Mucosa of descending colon (tissue), 3 donors: ENCODE results near the gene ZNF319. TPM values are rescaled to one million over a fixed set of nuclear protein-coding genes. Genes with fewer than 3 reads are reported as not detected.
A peak's percentile ranks its signal among the peaks of the same experiment; 100 is the strongest.

Experiments
- ATAC-seq: fragments of 200-7000 bp; cut with Tn5 transposase; one replicate; pipeline ENCODE4 v1.9.1; 2020; ENCODE audit warnings: mild to moderate bottlenecking, moderate library complexity
- DNase-seq, 3 donors: peaks; one replicate each; pipeline ENCODE4 v3.0.0-alpha.2; 2020
- H3K36me3 ChIP-seq: fragments of 200-600 bp; one replicate; pipeline ENCODE4 v1.8.0; 2021; ENCODE audit warnings: low read depth, mild to moderate bottlenecking
- H3K4me1 ChIP-seq: fragments of 200-600 bp; one replicate; pipeline ENCODE4 v1.8.0; 2021; ENCODE audit warnings: low read depth, mild to moderate bottlenecking
- H3K4me3 ChIP-seq: fragments of 200-600 bp; one replicate; pipeline ENCODE4 v1.8.0; 2021; ENCODE audit warnings: mild to moderate bottlenecking
- H3K9me3 ChIP-seq: fragments of 200-600 bp; one replicate; pipeline ENCODE4 v1.8.0; 2021; ENCODE audit warnings: mild to moderate bottlenecking
- CTCF ChIP-seq: fragments of 200-600 bp; IDR thresholded peaks from one replicate; pipeline ENCODE4 v1.8.0; 2022; ENCODE audit warnings: antibody characterized with exemption, mild to moderate bottlenecking
- intact Hi-C, 2 donors: fragments of 100-400 bp; cut with DNase I in 1 of 2; cut with micrococcal nuclease in 1 of 2; formaldehyde crosslinking; loops; one replicate each; pipeline versions ENCODE4 v1.11.0 to v1.11.1; 2022; cut with DNase I, micrococcal nuclease
- total RNA-seq, 3 donors: library from RNA; stranded (reverse); fragmentation: NEBNext Ultra II Directional in 2 of 3; extraction: Animal tissue kit (Norgen Biotek cat#: 25700) in 2 of 3; gene quantifications; one replicate each; pipeline versions ENCODE4 v1.2.1 to v1.2.4, GENCODE V29; 2021 to 2023
- donor health status: DM: no; HTN: no; CAD: no; lungs with moderate emphysema.
- donor health status: DM: no; HTN: no; CAD: no.
- donor health status: DM: no; HTN: yes; CAD: no.

The ZNF319 gene
- total RNA-seq, 3 donors from 2014 or later = 5.9 to 9.7 (median 7.3) TPM

GRCh38 chr16:58046936-58047335 is 46.5 kb upstream of the ZNF319 start:
- Histone ChIP-seq H3K4me1 (peaks cover 5% of the 10 kb centered on the region), H3K9me3 (no peaks in the 10 kb centered on the region), H3K36me3 (peaks cover 4% of the 10 kb centered on the region), H3K4me3 (no peak overlapping the region)
- intact Hi-C loops = no loop called here
- DNase-seq (peak in 2 of 3 donors; percentile 57 to 68), ATAC-seq (peak; percentile 66)
- TF ChIP-seq CTCF = no peak

- no peak for DNase-seq
- TF ChIP-seq CTCF = no peak
- peaks cover 6% of the 10 kb centered on the region for H3K36me3 ChIP-seq
- intact Hi-C loops = no loop called here
- no peak overlapping the region for H3K4me3 ChIP-seq
- H3K9me3 ChIP-seq = no peaks in the 10 kb centered on the region
- H3K4me1 ChIP-seq = peaks cover 5% of the 10 kb centered on the region
- ATAC-seq = peak; percentile 7
Measured at GRCh38 chr16:58046054-58046881, 45.8 kb upstream of the ZNF319 start.

- no peak for ATAC-seq
- peaks cover 6% of the 10 kb centered on the region for H3K36me3 ChIP-seq
Measured at GRCh38 chr16:58045096-58045495, 44.6 kb upstream of the ZNF319 start.

GRCh38 chr16:58044266-58045019 is 44.0 kb upstream of the ZNF319 start:
- H3K9me3 ChIP-seq = no peaks in the 10 kb centered on the region
- DNase-seq (no peak), ATAC-seq (no peak)
- H3K36me3 ChIP-seq = peaks cover 6% of the 10 kb centered on the region
- H3K4me1 ChIP-seq = peaks cover 5% of the 10 kb centered on the region
- no peak overlapping the region for H3K4me3 ChIP-seq
- intact Hi-C loops = no loop called here
- no peak for TF ChIP-seq CTCF

More at GRCh38 chr16:58045096-58045495, 44.6 kb upstream of the ZNF319 start:
- intact Hi-C loops = no loop called here
- TF ChIP-seq CTCF = no peak
- Histone ChIP-seq H3K9me3 (no peaks in the 10 kb centered on the region), H3K4me1 (peaks cover 5% of the 10 kb centered on the region), H3K4me3 (no peak overlapping the region)
- no peak for DNase-seq

GRCh38 chr16:58043571-58044155 is 43.2 kb upstream of the ZNF319 start:
- no peak for DNase-seq
- intact Hi-C loops = no loop called here
- TF ChIP-seq CTCF = no peak
- ATAC-seq = no peak
- Histone ChIP-seq H3K4me3 (no peak overlapping the region), H3K9me3 (no peaks in the 10 kb centered on the region), H3K4me1 (peaks cover 5% of the 10 kb centered on the region), H3K36me3 (peaks cover 6% of the 10 kb centered on the region)
